HK-2 (cell line): ENCODE measurements around the gene AVL9.
"Not testable (repeated sequence)": the region's sequence is repeated elsewhere in the genome, so short reads cannot be mapped to it uniquely, and the experiment has no call there.

ENCODE experiments used
- DNase-seq: peaks from one replicate; pipeline ENCODE4 v3.0.0-alpha.2; 2018; ENCODE audit not compliant: unreplicated experiment

Gene AVL9

DNA sequence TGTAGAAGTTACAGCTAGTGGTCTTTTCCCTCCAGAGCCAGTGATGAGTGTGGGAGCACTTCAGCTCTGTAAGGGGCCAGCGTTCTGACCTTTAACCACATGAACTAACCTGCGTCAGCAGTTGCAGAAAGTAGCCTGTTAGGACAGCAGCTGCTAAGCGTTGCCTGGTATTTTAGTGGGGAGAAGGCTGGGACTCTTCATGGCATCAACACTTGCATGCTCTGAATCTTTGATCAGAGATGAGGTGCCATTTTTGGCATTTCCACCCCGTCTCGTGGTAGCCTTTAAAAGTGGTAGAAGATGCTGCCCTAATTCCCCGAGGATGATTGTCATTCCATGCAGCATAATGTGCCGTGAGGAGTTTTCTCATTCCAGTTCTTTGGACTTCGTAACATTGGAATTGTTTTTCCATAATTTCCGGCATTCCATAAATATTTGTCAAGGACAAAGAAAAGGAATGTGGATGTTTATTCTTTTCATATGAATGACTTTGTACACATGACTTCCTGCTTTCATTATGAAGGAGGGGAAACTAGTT is 92.2 kb downstream of the AVL9 start:
- DNase-seq = no peak

DNA sequence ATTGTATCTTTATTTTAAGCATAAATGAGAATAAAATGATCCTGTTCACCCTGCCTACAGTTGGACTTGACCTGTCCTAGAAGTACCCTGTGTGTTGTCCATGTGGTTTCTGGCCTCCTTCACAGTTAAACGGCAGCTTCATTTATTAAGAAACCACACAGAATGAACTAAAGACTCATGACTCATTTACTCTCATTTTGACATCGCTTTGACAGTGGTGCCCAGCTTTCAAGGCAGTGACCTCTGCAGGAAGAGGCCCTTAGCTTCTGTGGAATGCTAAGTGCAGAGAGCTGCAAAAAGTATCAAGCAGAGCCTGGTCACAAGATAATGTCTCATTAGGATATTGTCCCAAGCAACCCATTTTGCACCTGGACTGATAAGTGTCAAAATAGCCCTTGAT is 93.4 kb downstream of the AVL9 start:
- DNase-seq = peak; percentile 53

DNA sequence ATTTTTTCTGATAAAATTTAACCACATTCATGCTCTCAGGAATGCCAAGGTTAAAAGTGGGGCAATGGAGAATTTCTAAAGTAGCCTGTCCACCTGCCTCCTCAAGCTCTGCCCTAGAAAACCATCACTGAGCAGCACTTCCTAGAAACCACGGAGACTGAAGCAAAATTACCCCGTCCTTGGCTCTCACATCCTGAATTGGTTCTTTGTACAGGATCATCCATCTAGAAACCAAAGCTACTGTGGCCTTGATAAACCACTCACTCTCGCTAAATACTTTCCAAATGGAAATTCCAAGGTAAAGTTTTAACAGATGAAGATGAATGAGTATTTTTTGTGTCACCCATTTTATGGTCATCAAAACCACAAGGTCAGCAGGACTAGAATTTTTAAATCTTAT is 96.6 kb downstream of the AVL9 start:
- DNase-seq = no peak

DNA sequence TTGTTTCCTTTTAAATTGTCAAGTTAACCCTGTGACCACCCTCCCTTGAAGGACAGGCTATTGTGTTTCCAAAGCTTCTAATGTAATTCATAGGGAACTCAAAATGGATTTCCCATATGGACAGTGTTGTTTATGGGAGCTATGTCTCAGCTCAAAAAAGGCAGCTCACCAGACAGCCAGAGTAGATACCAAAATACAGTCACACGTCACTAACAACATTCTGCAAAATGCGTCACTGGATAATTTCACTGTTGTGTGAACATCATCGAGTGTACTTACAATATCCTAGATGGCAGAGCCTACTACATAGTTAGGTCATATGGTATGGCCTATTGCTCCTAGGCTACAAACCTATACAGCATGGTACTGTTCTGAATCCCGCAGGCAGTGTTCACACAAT is 97.4 kb downstream of the AVL9 start:
- DNase-seq = no peak

DNA sequence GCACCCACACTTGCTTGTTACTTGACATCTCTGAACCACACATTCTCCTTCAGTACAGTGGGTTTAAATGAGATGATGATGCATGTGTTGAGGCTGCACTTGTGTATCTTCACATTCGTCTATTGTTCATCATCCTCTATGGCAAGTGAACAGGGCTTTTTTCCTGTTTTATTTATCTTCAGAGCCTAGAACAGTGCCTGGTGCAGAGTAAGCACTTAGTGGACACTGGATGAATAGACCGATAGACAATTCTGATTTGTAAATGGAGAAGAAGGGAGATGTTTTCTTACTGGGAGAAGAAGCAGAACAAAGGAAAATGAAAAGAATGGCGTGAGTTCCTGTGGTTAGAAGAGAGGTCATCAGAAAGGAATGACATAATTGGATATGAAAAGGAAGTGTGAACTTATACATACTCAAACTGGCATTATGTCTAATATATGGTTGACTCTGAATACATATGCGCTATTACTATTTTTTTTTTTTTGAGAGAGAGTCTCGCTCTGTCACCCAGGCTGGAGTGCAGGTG is 99.7 kb downstream of the AVL9 start:
- DNase-seq = no peak

DNA sequence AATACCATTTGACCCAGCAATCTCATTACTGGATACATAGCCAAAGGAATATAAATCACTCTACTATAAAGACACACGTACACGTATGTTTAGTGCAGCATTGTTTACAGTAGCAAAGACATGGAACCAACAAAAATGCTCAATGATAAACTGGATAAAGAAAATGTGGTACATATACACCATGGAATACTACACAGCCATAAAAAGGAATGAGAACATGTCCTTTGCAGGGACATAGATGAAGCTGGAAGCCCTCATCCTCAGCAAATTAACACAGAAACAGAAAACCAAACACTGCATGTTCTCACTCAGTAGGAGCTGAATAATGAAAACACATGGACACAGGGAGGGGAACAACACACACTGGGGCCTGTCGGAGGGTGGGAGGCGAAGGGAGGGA is 105.9 kb downstream of the AVL9 start:
- not testable (repeated sequence) for DNase-seq

DNA sequence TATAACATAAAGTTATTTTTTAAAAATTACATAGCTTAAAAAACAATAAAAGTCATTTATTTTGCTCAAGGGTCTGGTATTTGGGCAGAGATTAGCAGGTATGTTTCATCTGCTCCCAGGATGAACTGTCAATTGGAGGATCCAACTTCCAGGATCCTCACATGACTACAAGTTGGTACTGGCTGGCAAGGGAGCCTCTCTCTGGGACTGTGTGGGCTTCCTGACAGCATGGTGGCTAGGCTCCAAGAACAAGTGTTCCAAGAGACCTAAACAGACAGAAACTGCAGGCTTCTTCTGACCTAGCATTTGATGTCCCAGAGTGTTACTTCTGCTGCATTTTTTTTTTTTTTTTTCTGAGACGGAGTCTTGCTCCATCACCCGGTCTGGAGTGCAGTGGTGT is 107.2 kb downstream of the AVL9 start:
- no peak for DNase-seq

DNA sequence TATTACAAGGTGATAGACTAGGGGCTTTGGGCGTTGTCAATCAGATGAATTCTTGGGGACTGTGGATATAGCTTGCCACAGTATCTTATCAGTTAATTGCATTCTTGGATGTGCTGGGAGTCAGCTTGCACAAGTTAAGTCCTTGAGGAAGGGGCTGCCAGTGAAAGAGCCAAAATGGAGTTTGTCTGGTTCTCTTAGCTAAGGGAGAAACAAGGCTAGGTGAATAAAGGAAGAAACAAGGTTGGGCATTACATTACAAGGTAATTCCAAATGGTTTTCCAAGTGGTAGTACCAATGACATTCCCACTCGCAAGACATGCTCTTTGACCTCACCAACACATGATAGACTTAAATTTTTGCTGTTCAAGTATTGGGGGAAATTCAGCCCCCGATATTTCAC is 108.2 kb downstream of the AVL9 start:
- DNase-seq = not testable (repeated sequence)

DNA sequence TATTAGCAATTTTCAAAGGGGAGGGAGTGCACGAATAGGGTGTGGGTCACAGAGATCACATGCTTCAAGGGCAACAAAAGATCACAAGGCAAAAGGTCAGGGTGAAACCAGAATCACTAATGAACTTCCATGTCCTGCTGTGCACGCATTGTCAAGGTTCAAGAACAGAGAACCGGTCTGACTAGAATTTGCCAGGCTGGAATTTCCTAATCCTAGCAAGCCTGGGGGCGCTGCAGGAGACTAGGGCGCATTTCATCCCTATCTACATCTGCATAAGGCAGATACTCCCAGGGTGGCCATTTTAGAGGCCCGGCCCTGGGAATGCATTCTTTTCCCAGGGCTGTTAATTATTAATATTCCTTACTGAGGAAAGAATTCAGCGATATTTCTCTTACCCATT is 108.8 kb downstream of the AVL9 start:
- DNase-seq = not testable (repeated sequence)

DNA sequence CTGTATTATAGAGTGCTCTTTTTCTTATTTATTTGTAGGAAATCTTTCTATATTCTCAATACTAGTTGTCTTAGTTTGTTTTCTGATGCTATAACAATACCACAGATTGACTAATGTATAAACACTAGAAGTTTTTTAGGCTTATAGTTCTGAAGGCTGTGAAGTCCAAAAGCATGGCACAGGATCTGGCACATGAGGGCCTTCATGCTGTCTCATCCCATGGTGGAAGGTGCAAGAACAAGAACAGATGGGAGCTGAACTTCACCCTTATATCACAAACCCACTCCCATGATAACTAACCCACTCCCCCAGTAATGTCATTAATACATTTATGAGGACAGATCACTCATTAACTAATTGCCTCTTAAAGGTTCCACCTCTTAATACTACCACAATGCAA is 109.7 kb downstream of the AVL9 start:
- no peak for DNase-seq

DNA sequence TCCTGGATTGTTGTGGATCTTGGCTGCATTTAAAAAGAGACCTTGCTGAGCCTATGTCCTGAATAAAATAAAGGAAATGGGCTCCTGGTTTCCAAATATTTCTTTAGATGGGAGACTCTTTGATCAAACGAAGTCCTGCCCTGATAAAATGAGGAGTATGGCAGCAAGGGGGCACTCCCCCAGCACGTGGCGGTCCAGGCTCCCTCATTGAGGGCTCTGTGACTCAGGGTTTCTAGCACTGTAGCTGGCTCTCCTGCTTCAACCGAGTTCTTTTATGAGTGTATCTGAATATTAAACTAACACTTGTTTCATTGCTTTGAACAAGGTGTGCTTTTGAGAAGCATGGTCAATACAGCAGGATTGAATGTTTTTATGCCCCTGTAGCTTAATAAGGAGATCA is 114.2 kb downstream of the AVL9 start:
- DNase-seq = no peak

DNA sequence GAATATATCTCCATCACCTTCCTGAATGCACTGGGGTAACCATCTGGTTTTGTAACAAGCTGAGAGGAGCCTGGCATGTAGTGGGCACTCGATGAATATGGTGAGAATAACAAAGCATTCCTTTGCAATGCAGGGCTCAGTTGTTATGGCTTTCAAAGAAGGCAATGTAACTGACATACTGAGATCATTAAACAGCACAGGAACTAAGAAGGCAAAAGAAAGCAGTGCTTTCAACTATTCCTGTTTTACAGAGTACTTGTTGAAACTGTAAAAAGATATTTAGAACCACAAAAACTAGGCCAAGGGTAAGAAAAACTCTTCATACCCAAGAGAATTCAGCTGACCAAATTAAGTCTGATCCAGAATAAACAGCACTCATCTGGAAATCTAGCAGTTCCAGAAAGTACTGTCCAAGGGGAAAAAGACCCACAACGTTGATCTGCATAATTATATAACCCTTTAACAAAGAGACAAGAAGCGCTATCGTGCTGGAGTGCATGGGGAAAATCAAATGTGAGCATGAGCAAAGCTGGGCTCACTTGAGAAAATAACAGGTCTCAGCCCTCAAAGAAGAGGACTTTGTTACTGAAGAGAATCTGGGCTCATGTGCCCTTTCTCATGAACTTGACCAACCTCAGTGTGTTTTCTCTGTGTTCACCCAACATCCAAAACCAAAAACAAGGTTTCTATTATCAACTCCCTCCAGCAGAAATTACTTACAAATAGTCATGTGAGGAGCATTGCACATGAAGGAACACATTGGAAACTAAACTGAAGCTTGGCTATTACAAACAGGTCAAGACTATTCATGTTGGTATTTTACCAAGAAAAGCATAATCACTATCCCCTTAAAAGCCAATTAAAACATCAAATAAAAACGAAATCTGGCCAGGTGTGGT is 116.2 kb downstream of the AVL9 start:
- no peak for DNase-seq

DNA sequence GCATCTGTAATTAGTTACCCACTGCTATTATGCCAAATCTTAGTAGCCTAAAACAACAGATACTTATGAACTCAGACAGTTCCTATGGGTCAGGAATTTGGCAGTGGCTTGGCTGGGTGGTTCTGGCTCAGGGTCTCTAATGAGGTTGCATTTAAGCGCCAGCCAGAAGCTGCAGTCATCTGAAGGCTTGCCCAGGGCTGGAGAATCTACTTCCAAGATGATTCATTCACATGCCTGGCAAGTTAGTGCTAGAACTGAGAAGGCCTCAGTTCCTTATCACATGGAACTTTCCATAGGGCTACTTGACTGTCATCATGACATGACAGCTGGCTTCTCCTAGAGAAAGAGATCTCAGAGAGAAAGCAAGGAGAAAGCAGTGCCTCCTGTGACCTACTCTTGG is 121.3 kb downstream of the AVL9 start:
- DNase-seq = peak; percentile 38

DNA sequence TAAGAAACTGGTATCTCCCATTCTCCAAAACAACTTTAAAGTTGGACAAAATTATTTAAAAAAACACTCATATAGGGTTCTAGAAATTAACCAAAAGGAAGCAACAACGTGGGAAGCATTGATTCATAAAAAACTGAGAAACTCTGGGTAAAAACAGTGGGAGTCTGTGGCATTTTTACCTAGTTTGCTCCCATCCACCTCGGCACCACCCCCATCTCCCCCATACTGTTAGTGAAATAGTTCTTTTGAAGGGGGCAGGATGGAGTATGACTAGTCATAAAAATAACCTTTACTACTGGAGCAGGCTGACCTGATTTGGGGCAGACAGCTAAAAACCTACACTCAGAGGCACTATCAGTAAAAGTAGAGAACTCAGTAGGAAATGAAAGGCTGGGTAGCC is 123.2 kb downstream of the AVL9 start:
- no peak for DNase-seq

DNA sequence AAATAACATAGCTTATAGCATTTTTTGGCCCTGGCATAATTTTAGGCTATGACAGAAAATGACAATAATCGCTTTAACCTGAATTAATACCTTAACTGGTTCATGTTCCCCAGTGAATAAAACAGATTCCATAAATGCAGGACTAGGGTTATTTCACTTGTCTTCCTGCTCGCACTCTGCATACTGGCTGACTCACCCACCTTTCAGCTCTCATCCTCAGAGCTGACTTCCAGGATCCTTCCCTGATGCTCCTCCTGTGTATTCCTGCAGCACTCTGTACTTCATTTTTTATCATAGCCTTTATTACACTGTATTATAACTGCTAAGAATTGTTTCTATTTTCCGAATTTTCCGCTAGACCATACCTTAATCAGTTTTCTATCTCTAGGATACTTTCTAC is 123.7 kb downstream of the AVL9 start:
- DNase-seq = no peak

DNA sequence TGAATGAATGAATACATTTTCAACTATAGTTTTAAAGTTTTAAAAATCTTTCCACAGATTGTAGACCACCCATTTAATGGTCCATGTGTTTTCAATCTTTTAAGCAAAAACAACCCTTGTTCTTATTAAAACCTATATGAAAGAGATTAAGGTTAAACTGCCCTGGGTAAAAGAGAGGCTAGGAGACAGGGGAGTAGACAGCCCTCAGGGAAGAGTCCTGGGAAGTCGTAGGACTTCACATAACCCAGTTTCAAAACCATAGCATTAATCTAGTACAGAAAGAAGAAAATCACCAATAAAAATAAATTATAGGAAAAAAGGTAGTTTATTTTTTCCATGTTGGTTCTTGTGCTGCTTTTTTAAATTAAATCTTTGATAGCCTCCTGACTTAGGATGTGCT is 124.1 kb downstream of the AVL9 start:
- not testable (repeated sequence) for DNase-seq

DNA sequence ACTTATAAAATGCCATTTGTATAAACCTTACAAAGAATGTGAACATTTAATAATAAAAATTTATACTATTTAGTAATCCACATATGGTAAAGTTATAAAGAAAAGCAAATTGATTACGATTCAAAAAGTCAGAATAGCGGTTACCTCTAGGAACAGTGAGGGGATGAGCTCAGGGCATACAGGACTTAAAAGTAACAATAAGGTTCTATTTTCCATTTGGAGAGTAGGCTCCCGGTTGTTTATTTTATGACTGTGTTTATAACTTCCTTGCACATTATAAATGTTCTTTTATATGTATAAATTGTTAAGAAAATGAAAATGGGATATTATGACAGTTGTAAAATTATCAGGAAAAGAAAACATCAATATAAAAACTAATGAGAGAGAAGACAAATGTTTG is 135.7 kb downstream of the AVL9 start:
- DNase-seq = no peak

DNA sequence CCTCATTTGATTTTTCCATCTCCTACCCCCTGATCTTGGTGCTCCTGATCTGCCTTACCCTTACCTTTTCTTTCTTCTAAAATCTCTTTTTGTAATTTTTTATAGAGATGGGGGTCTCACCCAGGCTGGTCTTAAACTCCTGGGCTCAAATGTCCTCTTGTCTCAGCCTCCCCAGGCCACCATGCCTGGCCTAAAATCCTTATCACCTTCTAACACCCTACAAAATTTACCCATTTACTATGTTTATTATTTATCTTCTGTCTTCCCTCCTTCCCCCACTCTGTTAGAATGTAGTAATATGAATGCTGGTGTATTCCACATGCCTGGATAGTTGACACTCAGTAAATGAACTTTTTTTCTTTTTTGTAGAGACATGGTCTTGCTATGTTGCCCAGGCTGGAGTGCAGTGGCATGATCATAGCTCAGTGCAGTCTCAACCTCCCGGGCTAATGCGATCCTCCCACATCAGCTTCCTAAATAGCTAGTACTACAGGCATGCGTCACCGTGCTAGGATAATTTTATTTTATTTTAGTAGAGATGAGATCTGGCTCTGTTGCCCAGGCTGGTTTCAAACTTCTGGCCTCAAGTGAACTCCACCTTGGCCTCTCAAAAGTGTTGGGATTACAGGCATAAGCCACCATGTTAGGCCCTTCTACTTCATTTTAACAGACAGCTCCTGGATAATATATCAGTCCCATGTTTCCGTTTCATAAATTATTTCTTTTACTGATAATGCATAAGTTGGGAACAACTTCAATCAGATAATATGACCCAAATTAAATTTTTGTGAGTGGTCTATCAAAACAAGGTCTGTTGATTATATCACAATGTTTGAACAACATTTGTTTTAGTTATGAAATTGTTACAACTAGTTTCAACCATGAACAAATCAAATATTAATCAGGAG is 136.6 kb downstream of the AVL9 start:
- DNase-seq = not testable (repeated sequence)

DNA sequence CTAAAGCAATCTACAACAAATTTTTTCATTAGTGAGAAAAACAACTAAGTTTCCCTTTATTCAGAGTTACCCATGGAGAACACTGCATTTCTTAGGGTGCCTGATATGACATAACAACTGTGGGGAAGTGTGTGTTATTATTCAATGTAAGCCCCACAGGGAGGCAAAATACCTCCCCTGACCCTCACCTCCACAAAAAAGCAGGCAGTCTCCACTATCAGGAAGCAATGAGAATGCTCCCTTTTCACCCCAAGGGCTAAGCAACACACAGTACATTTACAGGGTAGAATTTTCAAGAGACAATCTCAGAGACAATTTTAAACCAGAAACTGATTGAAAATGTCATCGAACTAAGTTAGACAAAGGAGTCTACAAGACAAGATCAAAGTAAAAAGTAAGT is 138.2 kb downstream of the AVL9 start:
- not testable (repeated sequence) for DNase-seq

DNA sequence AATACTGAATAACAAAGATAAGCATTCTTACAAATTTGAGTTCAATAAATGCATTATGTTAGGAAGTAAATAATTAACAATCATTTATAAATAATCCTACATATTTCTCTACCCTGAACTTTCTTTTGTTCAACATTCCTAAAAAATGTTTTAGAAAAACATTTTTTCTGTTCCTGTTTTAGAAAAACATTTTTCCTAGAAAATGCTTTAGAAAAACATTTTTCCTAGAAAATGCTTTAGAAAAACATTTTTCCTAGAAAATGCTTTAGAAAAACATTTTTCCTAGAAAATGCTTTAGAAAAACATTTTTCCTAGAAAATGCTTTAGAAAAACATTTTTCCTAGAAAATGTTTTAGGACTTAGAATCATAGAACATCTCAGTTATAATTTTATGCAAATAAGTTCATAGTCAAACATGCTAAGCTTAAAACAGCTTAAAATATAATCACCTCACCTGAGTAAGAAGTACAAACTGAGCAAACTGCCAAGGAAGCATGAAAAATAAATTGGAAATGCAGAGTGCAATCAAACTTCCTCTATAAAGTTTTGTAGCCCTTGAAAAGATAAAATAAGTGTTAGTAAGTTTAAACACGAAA is 139.6 kb downstream of the AVL9 start:
- not testable (repeated sequence) for DNase-seq

DNA sequence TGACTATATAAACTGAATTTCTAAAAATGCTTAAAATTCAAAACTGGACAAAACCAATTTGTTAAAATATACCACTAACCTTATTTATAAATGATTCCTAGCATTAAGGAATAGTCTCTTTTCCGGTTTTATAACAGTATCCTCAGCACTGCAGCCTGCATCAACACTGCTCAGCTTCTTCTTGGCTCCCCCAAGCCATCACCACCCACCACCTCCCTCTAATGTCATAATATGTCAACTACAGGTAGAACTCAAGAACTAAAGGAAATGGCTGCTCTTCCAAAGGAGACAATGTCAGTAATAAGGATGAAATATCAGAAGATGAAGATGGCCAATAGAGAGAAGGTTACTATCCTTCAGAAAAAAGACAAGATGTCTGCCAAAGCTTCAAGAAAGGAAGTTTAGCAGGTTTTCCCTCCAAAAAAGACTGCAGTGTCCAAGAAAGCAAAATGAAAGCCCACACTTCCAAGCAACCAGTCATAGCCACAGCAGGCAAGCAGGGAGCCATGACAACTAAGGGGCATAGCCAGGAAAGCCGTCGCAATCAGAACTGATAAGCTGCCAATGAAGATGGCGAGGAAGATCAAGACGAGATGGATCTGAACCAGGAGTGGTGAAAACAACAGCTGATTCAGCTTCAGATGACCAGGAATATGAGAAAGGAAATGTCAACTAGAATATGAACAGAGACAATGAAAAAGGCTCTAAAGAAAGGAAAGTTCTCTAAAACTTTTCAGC is 141.6 kb downstream of the AVL9 start:
- not testable (repeated sequence) for DNase-seq
